Measurements from ENCODE around the gene EDA. TPM values are rescaled to one million over a fixed set of nuclear protein-coding genes. Genes with fewer than 3 reads are reported as not detected.
"Not testable (repeated sequence)": the region's sequence is repeated elsewhere in the genome, so short reads cannot be mapped to it uniquely, and the experiment has no call there.

The EDA gene
- total and polyA plus RNA-seq, 10 donors = 0.28 to 7.2 (median 3.3) TPM

DNA sequence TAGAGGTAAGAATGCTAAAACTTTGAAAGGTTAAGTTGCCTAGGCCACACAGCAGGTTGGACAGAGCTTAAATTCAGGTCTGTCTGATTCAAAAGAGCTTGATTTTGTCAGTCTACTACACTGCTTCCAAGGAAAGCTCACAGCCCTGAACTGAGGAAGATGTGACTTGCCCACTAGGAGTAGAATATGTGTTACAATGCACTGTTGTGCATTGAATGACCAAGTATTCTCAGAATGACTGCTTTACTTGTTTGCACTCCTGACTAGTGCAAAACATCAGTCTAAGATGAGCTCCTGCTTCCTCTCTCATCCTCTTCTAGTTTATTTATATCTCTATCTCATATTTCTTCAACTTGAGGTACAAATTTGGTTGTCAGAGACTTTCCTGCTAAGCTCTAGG lies 377.6 kb downstream of the EDA start:
- Histone ChIP-seq H3K9me3 (peaks cover 0 to 1% (median 0%) of the 10 kb centered on the region in 8 donors), H3K27ac (no peak overlapping the region), H3K4me1 (no peaks in the 10 kb centered on the region), H3K4me3 (no peak overlapping the region), H3K36me3 (no peaks in the 10 kb centered on the region), H3K27me3 (replicated peaks in 1 of 7) (peaks cover 0 to 6% (median 0%) of the 10 kb centered on the region in 7 donors)
- intact Hi-C loops (cut with DNase I; ENCODE audit: low total_unique reads) = no loop called here
- no peak for DNase-seq
- TF ChIP-seq, protein P1, sequence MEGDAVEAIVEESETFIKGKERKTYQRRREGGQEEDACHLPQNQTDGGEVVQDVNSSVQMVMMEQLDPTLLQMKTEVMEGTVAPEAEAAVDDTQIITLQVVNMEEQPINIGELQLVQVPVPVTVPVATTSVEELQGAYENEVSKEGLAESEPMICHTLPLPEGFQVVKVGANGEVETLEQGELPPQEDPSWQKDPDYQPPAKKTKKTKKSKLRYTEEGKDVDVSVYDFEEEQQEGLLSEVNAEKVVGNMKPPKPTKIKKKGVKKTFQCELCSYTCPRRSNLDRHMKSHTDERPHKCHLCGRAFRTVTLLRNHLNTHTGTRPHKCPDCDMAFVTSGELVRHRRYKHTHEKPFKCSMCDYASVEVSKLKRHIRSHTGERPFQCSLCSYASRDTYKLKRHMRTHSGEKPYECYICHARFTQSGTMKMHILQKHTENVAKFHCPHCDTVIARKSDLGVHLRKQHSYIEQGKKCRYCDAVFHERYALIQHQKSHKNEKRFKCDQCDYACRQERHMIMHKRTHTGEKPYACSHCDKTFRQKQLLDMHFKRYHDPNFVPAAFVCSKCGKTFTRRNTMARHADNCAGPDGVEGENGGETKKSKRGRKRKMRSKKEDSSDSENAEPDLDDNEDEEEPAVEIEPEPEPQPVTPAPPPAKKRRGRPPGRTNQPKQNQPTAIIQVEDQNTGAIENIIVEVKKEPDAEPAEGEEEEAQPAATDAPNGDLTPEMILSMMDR (IDR thresholded peaks at IDR 0.05 in 8 of 11, conservative IDR thresholded peaks at IDR 0.05 in 3 of 11) = no peak
- TF ChIP-seq POLR2AphosphoS5 (IDR thresholded peaks at IDR 0.05) = no peak
- no peak for TF ChIP-seq POLR2A (IDR thresholded peaks at IDR 0.05)

DNA sequence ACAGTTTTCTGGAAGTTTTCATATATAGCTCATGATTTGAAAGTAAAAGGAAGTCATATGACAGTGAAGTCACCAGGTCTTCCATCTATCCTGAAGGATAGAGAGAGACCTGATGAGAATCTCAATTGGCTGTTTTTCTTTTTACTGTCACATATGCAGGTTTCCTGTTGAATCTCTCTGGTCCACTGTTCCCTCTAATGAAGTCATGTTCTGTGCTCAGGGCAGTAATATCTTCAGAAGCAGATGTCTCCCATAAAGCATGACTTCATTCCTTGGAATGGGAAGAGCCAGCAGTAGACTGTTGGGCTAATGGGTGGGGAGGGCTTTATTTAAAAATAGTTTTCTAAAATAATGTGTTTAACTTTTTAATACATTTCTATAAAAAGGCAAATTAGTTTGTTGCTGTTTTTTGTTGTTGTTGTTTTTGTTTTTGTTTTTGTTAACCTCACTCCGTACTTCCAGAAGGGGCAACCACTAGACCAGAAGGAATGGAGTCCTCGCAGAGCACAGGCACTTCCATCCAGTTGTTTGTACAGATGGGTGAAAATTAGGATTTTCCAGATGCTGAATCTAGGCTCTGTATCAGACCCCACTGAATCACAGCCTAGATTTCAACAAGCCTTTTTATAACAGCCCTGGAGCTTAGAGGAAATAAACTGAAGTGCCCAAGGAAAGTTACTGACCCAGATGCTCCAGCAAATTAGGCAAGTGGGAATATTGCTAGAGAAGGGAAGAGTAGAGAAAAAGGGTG lies 379.6 kb downstream of the EDA start:
- intact Hi-C loops (cut with DNase I; ENCODE audit: low total_unique reads) = no loop called here
- no peak overlapping the region for H3K27ac ChIP-seq
- 67 to 95% (median 81%) methylated on average over 2 of the region's 2 CpGs for WGBS, 5 donors
- H3K4me3 ChIP-seq = no peak overlapping the region
- no peaks in the 10 kb centered on the region for H3K36me3 ChIP-seq
- no peaks in the 10 kb centered on the region for H3K4me1 ChIP-seq
- H3K27me3 ChIP-seq (replicated peaks in 1 of 7) = peaks cover 0 to 6% (median 0%) of the 10 kb centered on the region in 7 donors
- no peak for DNase-seq
- H3K9me3 ChIP-seq = peaks cover 0 to 4% (median 0%) of the 10 kb centered on the region in 8 donors
- TF ChIP-seq POLR2AphosphoS5 (IDR thresholded peaks at IDR 0.05) (no peak), POLR2A (IDR thresholded peaks at IDR 0.05) (no peak)
- TF ChIP-seq, protein P1 (IDR thresholded peaks at IDR 0.05 in 8 of 11, conservative IDR thresholded peaks at IDR 0.05 in 3 of 11) = no peak

DNA sequence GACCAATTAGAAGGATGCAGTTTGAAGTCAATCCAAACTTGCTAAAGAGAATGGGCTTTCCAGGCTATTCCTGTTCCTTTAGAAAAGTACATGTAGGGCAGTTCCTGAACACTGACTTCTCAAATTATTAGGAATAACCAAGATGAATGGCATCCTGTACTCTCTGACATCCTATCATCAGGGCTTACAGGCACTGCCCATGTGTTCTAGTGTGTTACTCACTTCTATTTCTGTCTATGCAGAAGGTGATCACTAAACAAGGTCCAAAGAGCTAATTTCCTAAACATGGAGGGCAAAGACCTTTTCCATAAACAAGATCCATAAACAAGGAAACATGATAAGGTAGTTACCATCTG lies 380.2 kb downstream of the EDA start:
- Histone ChIP-seq H3K36me3 (no peaks in the 10 kb centered on the region), H3K27me3 (replicated peaks in 1 of 7) (peaks cover 0 to 6% (median 0%) of the 10 kb centered on the region in 7 donors), H3K4me1 (no peaks in the 10 kb centered on the region), H3K9me3 (peaks cover 0 to 4% (median 0%) of the 10 kb centered on the region in 8 donors), H3K27ac (no peak overlapping the region), H3K4me3 (no peak overlapping the region)
- TF ChIP-seq, protein P1 (IDR thresholded peaks at IDR 0.05 in 8 of 11, conservative IDR thresholded peaks at IDR 0.05 in 3 of 11) = no peak
- TF ChIP-seq POLR2A (IDR thresholded peaks at IDR 0.05) (no peak), POLR2AphosphoS5 (IDR thresholded peaks at IDR 0.05) (no peak)
- no peak for DNase-seq
- intact Hi-C loops (cut with DNase I; ENCODE audit: low total_unique reads) = no loop called here

- H3K27ac ChIP-seq; H3K27me3 ChIP-seq (replicated peaks in 1 of 7); DNase-seq; H3K4me3 ChIP-seq; H3K9me3 ChIP-seq; H3K36me3 ChIP-seq; H3K4me1 ChIP-seq; intact Hi-C loops (cut with DNase I; ENCODE audit: low total_unique reads): not testable (repeated sequence)
These were observed 382.4 kb downstream of the EDA start for GRCh38 chrX:69998299-69998698.
